Natural killer cell (primary cell): ENCODE data around the gene PXN. TPM values are rescaled to one million over a fixed set of nuclear protein-coding genes. Genes with fewer than 3 reads are reported as not detected.

Experiments
- ATAC-seq, 3 donors: fragments of 150-1000 bp in 2 of 3; fragments of 200-7000 bp in 1 of 3; cut with Tn5 transposase; 1 replicate in 1 of 3; 2 replicates in 2 of 3; pipeline ENCODE4 v1.10.0; 2021; ENCODE audit warnings: mild to moderate bottlenecking in 2 of 3, moderate library complexity in 2 of 3
- DNase-seq, 2 donors: peaks; one replicate each; pipeline versions ENCODE4 v3.0.0 to v3.0.0-alpha.2; 2013 to 2021; ENCODE audit warnings: mixed read lengths in 1 of 2
- H3K27ac ChIP-seq: one replicate; pipeline ENCODE4 v1.5.1; 2013; ENCODE audit warnings: mild to moderate bottlenecking, low read length
- H3K27me3 ChIP-seq: one replicate; pipeline ENCODE4 v1.6.1; 2013; ENCODE audit warnings: low read length; ENCODE audit not compliant: control insufficient read depth, insufficient read depth
- H3K36me3 ChIP-seq: one replicate; pipeline ENCODE4 v1.6.1; 2013; ENCODE audit warnings: low read length; ENCODE audit not compliant: control insufficient read depth, insufficient read depth
- H3K4me1 ChIP-seq: one replicate; pipeline ENCODE4 v1.6.1; 2013; ENCODE audit warnings: low read length; ENCODE audit not compliant: control insufficient read depth, insufficient read depth
- H3K4me3 ChIP-seq: one replicate; pipeline ENCODE4 v1.5.1; 2013; ENCODE audit warnings: low read length
- H3K9me3 ChIP-seq: one replicate; pipeline ENCODE4 v1.6.1; 2013; ENCODE audit warnings: low read length; ENCODE audit not compliant: control insufficient read depth, insufficient read depth
- H3K27ac Mint-ChIP-seq, 2 donors: one replicate each; pipeline ENCODE4 v1.8.0; 2022; ENCODE audit warnings: mild to moderate bottlenecking in 2 of 2, mixed read lengths in 2 of 2, moderate library complexity in 1 of 2
- H3K27me3 Mint-ChIP-seq, 2 donors: one replicate each; pipeline ENCODE4 v1.8.0; 2022; ENCODE audit warnings: low read depth in 2 of 2, mixed read lengths in 2 of 2
- H3K36me3 Mint-ChIP-seq: one replicate; pipeline ENCODE4 v1.8.0; 2022; ENCODE audit warnings: mixed read lengths
- H3K4me1 Mint-ChIP-seq, 2 donors: one replicate each; pipeline ENCODE4 v1.8.0; 2022; ENCODE audit warnings: mixed read lengths in 2 of 2
- H3K4me3 Mint-ChIP-seq: one replicate; pipeline ENCODE4 v1.8.0; 2022; ENCODE audit warnings: mild to moderate bottlenecking, moderate library complexity, mixed read lengths
- H3K9me3 Mint-ChIP-seq, 2 donors: one replicate each; pipeline ENCODE4 v1.8.0; 2022; ENCODE audit warnings: mixed read lengths in 2 of 2
- CTCF ChIP-seq: fragments of 200-600 bp; IDR thresholded peaks from one replicate; pipeline ENCODE4 v1.8.0; 2022; ENCODE audit warnings: antibody characterized with exemption
- WGBS: methylation state at CpG from one replicate; pipeline ENCODE4 v1.1.7; 2013; ENCODE audit warnings: missing lambda C conversion rate; ENCODE audit not compliant: insufficient coverage; 5-methylcytosine and 5-hydroxymethylcytosine counted together
- intact Hi-C: fragments of 100-400 bp; cut with micrococcal nuclease; formaldehyde crosslinking; loops from one replicate; pipeline ENCODE4 v1.14.2; 2022
- total RNA-seq, 4 donors: library from RNA; stranded (reverse); fragments of 120-200 nt in 1 of 4; gene quantifications; one replicate each; pipeline versions ENCODE4 v1.2.3 to v1.2.4, GENCODE V29; 2013 to 2022

The PXN gene
- total RNA-seq, 3 donors from 2014 or later (not counting 1 experiment from before 2014, with no cell fraction given): 436 to 504 (median 478) TPM

DNA sequence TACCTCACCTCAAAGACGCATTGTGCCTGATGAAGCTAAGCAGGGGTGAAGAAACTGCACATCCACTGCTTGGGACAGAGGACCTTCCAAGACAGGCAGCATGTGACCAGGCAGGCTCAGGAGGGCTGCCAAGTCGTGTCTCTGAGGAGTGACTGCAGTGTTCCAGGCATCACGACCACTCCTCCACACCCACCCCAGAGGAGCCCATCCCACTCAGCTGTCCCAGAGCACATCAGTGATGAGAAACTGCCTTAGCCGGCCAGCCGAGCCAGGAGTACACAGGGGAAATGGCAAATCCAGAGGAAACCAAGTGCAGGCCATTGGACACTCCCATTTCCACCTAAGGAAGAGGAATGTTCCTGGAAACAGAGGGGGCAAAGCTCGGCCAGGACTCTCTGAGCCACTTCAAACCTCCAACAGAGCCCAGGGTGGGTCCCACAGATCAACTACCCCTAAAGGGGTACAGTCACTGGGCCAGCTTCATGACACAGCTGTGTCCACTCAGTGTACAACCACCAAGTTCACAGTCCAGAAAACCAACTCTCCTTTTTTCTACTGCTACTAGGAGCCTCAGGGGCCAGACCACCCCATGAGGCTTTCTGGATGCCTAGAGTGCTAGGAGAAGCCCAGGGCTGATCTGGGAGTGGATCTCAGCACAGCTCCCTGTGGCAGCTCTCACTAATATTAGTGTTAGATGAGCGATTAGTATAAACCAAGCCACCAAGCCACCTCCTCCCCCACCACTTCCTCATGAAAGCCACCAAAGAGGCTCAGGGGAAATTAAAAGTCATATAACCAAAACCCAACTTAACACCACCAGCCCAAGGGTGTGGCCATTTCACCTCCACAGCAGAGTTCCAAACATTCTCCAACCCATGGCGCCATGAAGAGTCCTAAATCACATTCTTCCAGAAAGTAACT is 15.4 kb downstream of the PXN start:
- Histone ChIP-seq H3K27ac (peak overlapping the region; percentile 93), H3K4me3 (peak overlapping the region; percentile 16), H3K4me1 (peaks cover 96% of the 10 kb centered on the region), H3K27me3 (no peaks in the 10 kb centered on the region), H3K36me3 (peaks cover 5% of the 10 kb centered on the region), H3K9me3 (no peaks in the 10 kb centered on the region)
- WGBS: 50% methylated on average over 7 of the region's 8 CpGs
- intact Hi-C loops: no loop called here
- no peak for TF ChIP-seq CTCF
- H3K4me3 Mint-ChIP-seq: peak overlapping the region; percentile 89
- peak; percentile 8 to 22 (median 16) for ATAC-seq
- peaks cover 7% of the 10 kb centered on the region for H3K36me3 Mint-ChIP-seq
- H3K4me1 Mint-ChIP-seq: peaks cover 83% of the 10 kb centered on the region in 2 donors
- H3K27ac Mint-ChIP-seq: peak overlapping the region; percentile 89 to 94
- peak; percentile 63 to 72 for DNase-seq
- H3K27me3 Mint-ChIP-seq: no peaks in the 10 kb centered on the region
- H3K9me3 Mint-ChIP-seq: no peaks in the 10 kb centered on the region

GRCh38 chr12:120249266-120249874 is 16.2 kb downstream of the PXN start:
- Mint-ChIP-seq H3K9me3 (no peaks in the 10 kb centered on the region), H3K4me3 (peak overlapping the region; percentile 89), H3K36me3 (no peaks in the 10 kb centered on the region), H3K4me1 (peaks cover 80 to 81% of the 10 kb centered on the region in 2 donors), H3K27ac (peak overlapping the region; percentile 89 to 94), H3K27me3 (no peaks in the 10 kb centered on the region)
- H3K27me3 ChIP-seq: no peaks in the 10 kb centered on the region
- no peaks in the 10 kb centered on the region for H3K9me3 ChIP-seq
- DNase-seq (no peak), ATAC-seq (no peak)
- peak overlapping the region; percentile 93 for H3K27ac ChIP-seq
- peaks cover 96% of the 10 kb centered on the region for H3K4me1 ChIP-seq
- no peak overlapping the region for H3K4me3 ChIP-seq
- TF ChIP-seq CTCF: no peak
- intact Hi-C loops: no loop called here
- 35% methylated on average over 4 of the region's 4 CpGs for WGBS
- H3K36me3 ChIP-seq: no peaks in the 10 kb centered on the region

DNA sequence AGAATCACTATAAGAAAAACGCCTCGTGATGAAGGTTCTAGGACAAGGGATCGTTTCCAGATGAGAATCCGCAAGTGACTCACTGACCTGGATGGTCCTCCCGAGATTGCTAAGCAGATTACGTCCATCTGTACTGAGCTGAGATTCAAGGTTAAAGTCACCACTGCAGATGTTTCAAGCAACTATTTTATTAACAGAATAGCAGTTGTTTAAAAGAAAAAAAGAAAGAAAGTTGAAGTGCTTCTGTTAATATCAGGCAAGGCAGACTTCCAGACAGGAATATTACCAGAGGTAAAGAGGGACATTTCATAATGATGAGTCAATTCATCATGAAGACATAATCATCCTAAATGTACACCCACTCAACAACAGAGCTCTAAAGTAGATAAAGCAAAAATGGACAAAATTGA is 17.9 kb downstream of the PXN start:
- Mint-ChIP-seq H3K4me3 (peak overlapping the region; percentile 70), H3K36me3 (no peaks in the 10 kb centered on the region), H3K9me3 (no peaks in the 10 kb centered on the region), H3K27me3 (no peaks in the 10 kb centered on the region), H3K4me1 (peaks cover 79 to 82% of the 10 kb centered on the region in 2 donors), H3K27ac (peak overlapping the region; percentile 89 to 94)
- Histone ChIP-seq H3K36me3 (no peaks in the 10 kb centered on the region), H3K4me1 (peaks cover 94% of the 10 kb centered on the region), H3K27ac (no peak overlapping the region), H3K9me3 (no peaks in the 10 kb centered on the region), H3K4me3 (no peak overlapping the region), H3K27me3 (no peaks in the 10 kb centered on the region)
- WGBS: 83% methylated on average over 6 of the region's 6 CpGs
- intact Hi-C loops: no loop called here
- TF ChIP-seq CTCF: no peak
- no peak for DNase-seq
- no peak for ATAC-seq
